Subcutaneous adipose tissue (tissue), 4 donors: ENCODE measurements around the gene CEP120. TPM values are rescaled to one million over a fixed set of nuclear protein-coding genes. Genes with fewer than 3 reads are reported as not detected.

Experiments used
- CTCF ChIP-seq: fragments of 450-650 bp; IDR thresholded peaks from one replicate; pipeline ENCODE4 v1.5.1; 2016; ENCODE audit warnings: low read depth, mild to moderate bottlenecking, control low read depth, antibody characterized with exemption, moderate library complexity
- total RNA-seq, 4 donors: library from RNA; depleted of rRNA; stranded (reverse); fragments of >200 nt; gene quantifications; one replicate each; pipeline ENCODE4 v1.1.0, GENCODE V29; 2016

The CEP120 gene
- total RNA-seq, 4 donors from 2014 or later = 19.4 to 25.8 (median 22.4) TPM

GRCh38 chr5:123448017-123448617 lies 24.9 kb upstream of the CEP120 start:
- no peak for TF ChIP-seq CTCF

GRCh38 chr5:123444016-123444415 lies 20.8 kb upstream of the CEP120 start:
- TF ChIP-seq CTCF = no peak

- TF ChIP-seq CTCF = no peak
Measured at GRCh38 chr5:123441408-123441807, 18.2 kb upstream of the CEP120 start.

- TF ChIP-seq CTCF = no peak
Measured at GRCh38 chr5:123440456-123441181, 17.4 kb upstream of the CEP120 start.

GRCh38 chr5:123439709-123440108 lies 16.5 kb upstream of the CEP120 start:
- TF ChIP-seq CTCF = no peak

GRCh38 chr5:123438902-123439301 lies 15.7 kb upstream of the CEP120 start:
- no peak for TF ChIP-seq CTCF

- TF ChIP-seq CTCF = no peak
Measured at GRCh38 chr5:123438244-123438643, 15.0 kb upstream of the CEP120 start.
